ENCODE data around the gene TCP1.
"Not testable (repeated sequence)": the region's sequence is repeated elsewhere in the genome, so short reads cannot be mapped to it uniquely, and the experiment has no call there.

Gene TCP1

DNA sequence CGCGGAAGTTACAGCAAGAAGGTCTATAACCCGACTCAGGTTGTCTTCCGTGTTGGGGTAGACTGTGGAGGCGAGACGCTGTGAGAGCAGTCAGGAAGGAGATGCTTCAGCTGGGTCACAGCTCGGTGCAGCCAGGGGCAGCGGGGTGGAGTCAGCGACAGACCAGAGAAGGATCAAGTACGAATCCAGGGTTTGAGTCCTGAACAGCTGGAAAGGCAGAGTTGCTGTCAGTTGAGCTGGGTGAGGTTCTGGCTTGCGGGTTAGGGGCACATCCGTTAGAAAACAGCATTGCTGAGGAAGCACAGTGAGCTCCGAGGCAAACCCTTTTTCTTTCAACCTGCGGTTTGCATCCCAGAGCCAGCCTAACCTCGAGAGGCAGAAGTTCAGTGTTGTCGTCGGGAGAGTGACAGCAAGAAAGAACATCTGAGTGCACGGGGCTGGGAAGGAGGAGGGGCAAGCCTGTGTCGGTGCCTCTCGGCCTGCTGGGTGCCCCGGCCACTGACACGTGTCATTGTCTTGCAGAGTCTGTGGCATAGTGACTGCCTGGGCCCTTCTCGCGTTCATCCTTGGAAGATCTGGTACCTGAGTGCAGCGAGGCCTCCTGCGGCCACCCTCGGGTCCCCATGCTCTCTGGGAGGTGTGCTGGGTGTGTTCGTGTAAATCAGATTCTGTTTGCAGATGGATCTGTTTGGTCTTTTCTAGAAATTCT lies 30.7 kb upstream of the TCP1 start:
- no peaks in the 10 kb centered on the region for H3K36me3 ChIP-seq
- DNase-seq, result peak; percentile 19
- no peak overlapping the region for H3K27ac ChIP-seq
- TF ChIP-seq, protein P1, sequence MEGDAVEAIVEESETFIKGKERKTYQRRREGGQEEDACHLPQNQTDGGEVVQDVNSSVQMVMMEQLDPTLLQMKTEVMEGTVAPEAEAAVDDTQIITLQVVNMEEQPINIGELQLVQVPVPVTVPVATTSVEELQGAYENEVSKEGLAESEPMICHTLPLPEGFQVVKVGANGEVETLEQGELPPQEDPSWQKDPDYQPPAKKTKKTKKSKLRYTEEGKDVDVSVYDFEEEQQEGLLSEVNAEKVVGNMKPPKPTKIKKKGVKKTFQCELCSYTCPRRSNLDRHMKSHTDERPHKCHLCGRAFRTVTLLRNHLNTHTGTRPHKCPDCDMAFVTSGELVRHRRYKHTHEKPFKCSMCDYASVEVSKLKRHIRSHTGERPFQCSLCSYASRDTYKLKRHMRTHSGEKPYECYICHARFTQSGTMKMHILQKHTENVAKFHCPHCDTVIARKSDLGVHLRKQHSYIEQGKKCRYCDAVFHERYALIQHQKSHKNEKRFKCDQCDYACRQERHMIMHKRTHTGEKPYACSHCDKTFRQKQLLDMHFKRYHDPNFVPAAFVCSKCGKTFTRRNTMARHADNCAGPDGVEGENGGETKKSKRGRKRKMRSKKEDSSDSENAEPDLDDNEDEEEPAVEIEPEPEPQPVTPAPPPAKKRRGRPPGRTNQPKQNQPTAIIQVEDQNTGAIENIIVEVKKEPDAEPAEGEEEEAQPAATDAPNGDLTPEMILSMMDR (IDR thresholded peaks at IDR 0.05; ENCODE audit: low read depth, low read length), result no peak
- no peaks in the 10 kb centered on the region for H3K9me3 ChIP-seq (ENCODE audit: severe bottlenecking)
- H3K27me3 ChIP-seq (ENCODE audit: insufficient read depth, low read depth, severe bottlenecking), result no peaks in the 10 kb centered on the region
- H3K4me3 ChIP-seq (ENCODE audit: low read depth, low read length), result no peak overlapping the region

DNA sequence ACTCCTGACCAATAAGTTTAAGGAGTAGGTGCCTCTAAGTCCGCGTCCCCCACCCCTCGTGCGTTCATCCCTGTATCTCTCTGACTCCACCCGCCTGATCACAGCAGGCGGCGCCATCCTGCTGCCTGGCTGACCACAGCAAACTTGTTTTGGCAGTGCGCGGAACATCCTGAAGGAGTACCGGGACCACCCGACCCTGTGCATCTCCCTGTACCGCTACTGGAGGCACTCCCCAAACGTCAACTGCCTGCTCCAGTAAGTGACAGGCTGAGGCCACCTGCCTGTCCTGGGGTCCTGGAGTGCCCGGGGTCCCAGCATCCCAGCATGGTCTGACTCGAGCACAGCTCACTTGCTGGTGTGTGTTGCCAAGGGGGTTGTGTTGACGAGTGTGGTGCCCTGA lies 29.7 kb upstream of the TCP1 start:
- Histone ChIP-seq H3K9me3 (ENCODE audit: severe bottlenecking) (no peaks in the 10 kb centered on the region), H3K4me3 (ENCODE audit: low read depth, low read length) (no peak overlapping the region), H3K36me3 (no peaks in the 10 kb centered on the region), H3K27me3 (ENCODE audit: insufficient read depth, low read depth, severe bottlenecking) (no peaks in the 10 kb centered on the region), H3K27ac (no peak overlapping the region)
- no peak for DNase-seq
- TF ChIP-seq, protein P1 (IDR thresholded peaks at IDR 0.05; ENCODE audit: low read depth, low read length), result no peak

DNA sequence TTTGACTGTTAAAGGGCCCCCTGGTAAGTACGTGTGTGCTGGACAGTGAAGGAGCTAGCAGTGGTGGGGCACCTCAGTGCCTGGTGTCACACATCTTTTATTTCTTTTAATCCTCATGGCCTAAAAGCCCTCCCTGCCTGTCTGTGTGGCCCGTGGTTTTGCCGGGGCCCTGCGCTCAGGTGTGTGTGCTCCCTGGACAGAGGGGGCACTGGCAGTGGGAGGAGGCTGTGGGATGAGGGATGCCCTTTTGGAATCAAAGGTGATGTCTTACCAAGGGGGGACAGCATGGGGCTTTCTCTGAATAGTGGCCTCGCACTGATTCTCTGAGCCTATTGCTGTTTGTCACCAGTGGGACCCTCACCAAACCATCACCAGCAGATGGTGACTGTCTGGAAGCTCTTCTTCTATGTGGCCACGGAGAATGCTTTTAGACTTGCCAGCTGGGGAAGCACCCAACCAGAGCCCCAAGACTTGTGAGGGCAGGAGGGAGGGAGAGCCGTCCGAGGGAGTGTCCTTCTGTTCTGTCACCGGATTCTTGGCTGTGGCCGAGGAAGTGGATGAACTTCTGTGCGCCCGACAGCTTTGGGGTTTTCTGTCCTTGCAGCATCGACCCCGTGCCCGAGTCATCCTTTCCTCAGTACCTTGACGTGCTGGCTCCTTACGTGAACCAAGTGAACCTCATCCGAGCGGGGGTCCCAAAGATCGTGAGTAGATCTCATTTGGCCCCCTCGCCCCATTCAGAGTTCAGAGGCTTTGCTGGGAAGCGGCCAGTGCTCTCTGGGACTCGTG lies 28.7 kb upstream of the TCP1 start:
- Histone ChIP-seq H3K4me3 (ENCODE audit: low read depth, low read length) (no peak overlapping the region), H3K27me3 (ENCODE audit: insufficient read depth, low read depth, severe bottlenecking) (no peaks in the 10 kb centered on the region), H3K9me3 (ENCODE audit: severe bottlenecking) (no peaks in the 10 kb centered on the region), H3K36me3 (no peaks in the 10 kb centered on the region), H3K27ac (no peak overlapping the region)
- TF ChIP-seq, protein P1 (IDR thresholded peaks at IDR 0.05; ENCODE audit: low read depth, low read length), result no peak
- no peak for DNase-seq

DNA sequence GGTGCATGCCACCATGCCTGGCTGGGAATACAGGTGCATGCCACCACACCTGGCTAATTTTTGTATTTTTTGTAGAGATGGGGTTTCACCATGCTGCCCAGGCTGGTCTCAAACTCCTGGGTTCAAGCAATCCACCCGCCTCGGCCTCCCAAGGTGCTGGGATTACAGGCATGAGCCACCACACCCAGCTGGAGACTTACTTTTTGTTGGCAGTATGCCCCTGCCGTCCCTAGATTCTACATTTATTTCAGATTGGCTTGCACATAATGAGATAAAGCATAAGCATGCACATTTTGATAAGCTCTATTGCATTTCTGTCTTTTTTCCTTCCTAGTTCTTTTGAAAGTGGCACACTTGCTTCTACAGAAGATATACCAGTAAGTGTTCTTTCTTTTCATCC lies 27.4 kb upstream of the TCP1 start:
- H3K27me3 ChIP-seq (ENCODE audit: insufficient read depth, low read depth, severe bottlenecking), result not testable (repeated sequence)

DNA sequence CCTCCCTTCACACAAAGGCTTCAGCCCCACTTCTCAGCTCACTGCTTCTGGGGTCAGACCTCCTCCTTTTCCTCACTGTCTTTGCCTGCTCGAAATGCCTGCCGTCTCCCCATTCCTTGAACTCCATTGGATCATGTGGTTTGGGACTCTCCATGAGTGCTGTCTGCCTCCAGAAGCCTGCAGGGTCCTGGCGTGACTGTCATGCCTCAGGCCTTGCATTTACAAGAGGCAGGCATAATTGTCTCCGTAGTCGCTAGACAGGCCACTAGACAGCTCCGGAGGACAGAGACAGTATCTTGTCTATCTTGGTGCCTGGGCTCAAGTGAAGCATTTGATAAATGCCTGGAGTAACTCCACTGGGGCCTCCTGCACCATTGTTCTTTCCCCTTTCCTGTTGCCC lies 26.0 kb upstream of the TCP1 start:
- Histone ChIP-seq H3K4me3 (ENCODE audit: low read depth, low read length) (no peak overlapping the region), H3K27me3 (ENCODE audit: insufficient read depth, low read depth, severe bottlenecking) (no peaks in the 10 kb centered on the region), H3K9me3 (ENCODE audit: severe bottlenecking) (no peaks in the 10 kb centered on the region), H3K36me3 (no peaks in the 10 kb centered on the region), H3K27ac (no peak overlapping the region)
- no peak for DNase-seq
- TF ChIP-seq, protein P1 (IDR thresholded peaks at IDR 0.05; ENCODE audit: low read depth, low read length), result no peak

More for the DNA sequence above, 27.4 kb upstream of the TCP1 start:
- not testable (repeated sequence) for H3K36me3 ChIP-seq; H3K4me3 ChIP-seq (ENCODE audit: low read depth, low read length); DNase-seq; H3K27ac ChIP-seq; H3K9me3 ChIP-seq (ENCODE audit: severe bottlenecking)

DNA sequence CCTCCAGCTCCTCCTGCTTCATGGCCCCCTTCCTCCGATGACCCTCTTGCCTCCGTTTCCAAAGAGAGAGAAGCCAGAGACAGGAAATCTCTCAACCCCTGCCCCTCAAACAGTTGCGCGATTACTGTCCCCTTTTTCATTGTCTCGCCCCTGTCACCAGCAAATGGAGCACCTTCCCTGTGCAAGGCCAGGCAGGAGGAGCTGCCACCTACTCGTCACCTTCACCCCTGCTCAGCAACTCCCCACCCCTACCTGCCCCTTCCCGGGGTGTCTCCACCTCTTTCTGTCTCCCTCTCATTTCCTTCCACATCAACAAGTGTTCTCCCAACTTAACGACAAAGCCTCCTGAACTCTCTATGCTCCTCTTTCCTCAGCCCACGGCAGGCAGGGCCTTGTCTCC lies 24.4 kb upstream of the TCP1 start:
- H3K27me3 ChIP-seq (ENCODE audit: insufficient read depth, low read depth, severe bottlenecking), result no peaks in the 10 kb centered on the region
- H3K36me3 ChIP-seq, result no peaks in the 10 kb centered on the region
- no peak overlapping the region for H3K27ac ChIP-seq
- no peak overlapping the region for H3K4me3 ChIP-seq (ENCODE audit: low read depth, low read length)
- TF ChIP-seq, protein P1 (IDR thresholded peaks at IDR 0.05; ENCODE audit: low read depth, low read length), result no peak
- no peak for DNase-seq
- H3K9me3 ChIP-seq (ENCODE audit: severe bottlenecking), result no peaks in the 10 kb centered on the region
